Central memory CD8-positive, alpha-beta T cell (primary cell): ENCODE data around the gene ZFPM1.
"Not testable (repeated sequence)": the region's sequence is repeated elsewhere in the genome, so short reads cannot be mapped to it uniquely, and the experiment has no call there.

Experiments
- ATAC-seq: fragments of 150-1000 bp; cut with Tn5 transposase; replicated peaks from 2 replicates; pipeline ENCODE4 v1.10.0; 2022; ENCODE audit warnings: mild to moderate bottlenecking, moderate FRiP score, moderate number of reproducible peaks; ENCODE audit not compliant: poor library complexity, severe bottlenecking; ENCODE audit errors: extremely low read depth
- DNase-seq, 2 donors: peaks; one replicate each; pipeline ENCODE4 v3.0.0; 2021; ENCODE audit warnings: low spot score in 2 of 2
- H3K27ac Mint-ChIP-seq: one replicate; pipeline ENCODE4 v1.8.0; 2022; ENCODE audit warnings: low read depth, mild to moderate bottlenecking, moderate library complexity, mixed read lengths
- H3K27me3 Mint-ChIP-seq: one replicate; pipeline ENCODE4 v1.8.0; 2022; ENCODE audit warnings: mixed read lengths
- H3K36me3 Mint-ChIP-seq: one replicate; pipeline ENCODE4 v1.8.0; 2022; ENCODE audit warnings: mild to moderate bottlenecking, moderate library complexity, mixed read lengths; ENCODE audit not compliant: insufficient read depth
- H3K4me1 Mint-ChIP-seq: one replicate; pipeline ENCODE4 v1.8.0; 2022; ENCODE audit warnings: mixed read lengths
- H3K4me3 Mint-ChIP-seq: one replicate; pipeline ENCODE4 v1.8.0; 2022; ENCODE audit warnings: mild to moderate bottlenecking, moderate library complexity, mixed read lengths
- H3K9me3 Mint-ChIP-seq: one replicate; pipeline ENCODE4 v1.8.0; 2022; ENCODE audit warnings: mixed read lengths

ZFPM1 gene

DNA sequence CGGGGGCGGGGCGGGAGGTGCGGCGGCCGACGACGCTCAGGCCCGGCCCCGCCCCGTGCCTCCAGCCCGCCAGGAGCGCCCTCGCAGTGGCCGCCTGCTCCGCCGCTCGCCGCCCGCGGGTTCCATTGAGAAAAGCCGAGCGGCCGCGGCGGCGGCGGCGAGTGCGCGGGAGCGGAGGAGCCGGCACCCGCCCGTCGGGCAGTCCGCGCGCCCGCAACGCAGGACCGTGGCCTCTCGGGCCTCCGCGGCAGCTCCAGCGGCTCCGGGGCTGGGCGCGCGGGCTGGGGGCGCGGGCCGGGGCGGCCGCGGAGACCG is at the start of gene ZFPM1:
ZFPM1 (plus strand) TSS at position 64 of the 315 bp plus-strand sequence. CDS start 359 bp downstream, outside the sequence.
- DNase-seq (no peak), ATAC-seq (peak; percentile 48)
- Mint-ChIP-seq H3K4me1 (peaks cover 40% of the 10 kb centered on the region), H3K27ac (peak within 1 kb of the TSS; percentile 90), H3K36me3 (peaks cover 20% of the 10 kb centered on the region), H3K4me3 (peak within 1 kb of the TSS; percentile 89), H3K9me3 (no peaks in the 10 kb centered on the region), H3K27me3 (no peaks in the 10 kb centered on the region)

DNA sequence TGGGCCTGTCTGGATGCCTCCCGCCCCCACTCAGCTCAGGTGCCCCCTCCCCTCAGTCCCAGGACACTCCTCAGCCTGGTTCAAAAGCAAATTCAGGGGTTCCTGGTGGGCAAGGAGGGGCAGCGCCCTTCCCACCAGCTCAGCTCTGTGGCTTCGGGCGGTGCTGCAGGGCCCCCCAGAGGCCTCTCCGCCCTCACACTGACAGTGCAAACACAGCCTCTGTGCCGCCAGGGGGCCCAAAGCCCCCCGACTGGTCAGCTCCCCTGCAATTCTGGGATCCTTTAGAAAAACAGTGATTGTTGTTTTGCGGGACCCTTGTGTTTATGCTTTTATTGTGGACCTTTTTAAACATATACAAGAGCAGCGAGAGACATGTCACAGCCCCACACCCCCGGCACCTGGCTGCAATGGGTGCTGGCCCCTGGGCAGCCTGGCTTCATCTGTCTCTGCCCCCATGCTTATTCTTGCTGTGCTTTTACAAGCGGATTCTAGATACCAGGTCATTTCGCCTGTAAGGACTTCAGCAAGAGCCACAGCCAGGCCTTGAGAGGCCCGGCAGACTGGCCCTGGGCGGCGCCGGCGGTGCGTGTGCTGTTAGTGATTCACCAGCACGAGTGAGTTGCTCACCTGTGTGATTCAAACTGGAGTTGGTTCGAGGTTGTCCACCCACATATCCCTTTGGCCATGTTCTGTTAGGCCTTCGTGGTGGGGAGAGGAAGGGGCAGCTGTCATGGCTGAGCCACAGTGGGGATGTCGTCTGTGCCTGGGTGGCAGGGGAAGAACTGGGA is 49.1 kb upstream of the ZFPM1 start:
- no peak for ATAC-seq
- Mint-ChIP-seq H3K9me3 (no peaks in the 10 kb centered on the region), H3K4me1 (no peaks in the 10 kb centered on the region), H3K36me3 (peaks cover 2% of the 10 kb centered on the region), H3K27me3 (peaks cover 11% of the 10 kb centered on the region), H3K27ac (no peak overlapping the region), H3K4me3 (no peak overlapping the region)
- DNase-seq: no peak

DNA sequence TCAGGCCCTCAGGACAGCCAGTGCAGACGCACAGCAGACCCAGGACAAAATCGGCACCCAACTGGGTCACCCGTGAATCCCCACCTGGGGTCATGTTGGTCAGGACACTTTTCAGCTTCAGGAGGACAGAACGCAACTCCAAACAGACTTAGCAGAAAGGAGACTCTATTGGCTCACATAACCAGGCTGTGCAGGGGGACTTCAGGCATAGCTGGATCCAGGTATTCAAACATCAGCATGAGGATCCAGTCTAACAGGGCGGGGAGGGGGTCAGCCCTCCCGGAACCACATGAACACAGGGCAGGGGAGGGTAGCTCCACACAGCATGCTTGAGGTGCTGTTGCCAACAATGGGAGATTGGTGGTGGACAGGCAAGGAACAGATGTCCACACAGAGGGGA is 48.3 kb upstream of the ZFPM1 start:
- Mint-ChIP-seq H3K9me3 (no peaks in the 10 kb centered on the region), H3K27me3 (peaks cover 11% of the 10 kb centered on the region), H3K4me3 (no peak overlapping the region), H3K4me1 (no peaks in the 10 kb centered on the region), H3K36me3 (peaks cover 2% of the 10 kb centered on the region), H3K27ac (no peak overlapping the region)
- no peak for ATAC-seq
- DNase-seq: no peak

DNA sequence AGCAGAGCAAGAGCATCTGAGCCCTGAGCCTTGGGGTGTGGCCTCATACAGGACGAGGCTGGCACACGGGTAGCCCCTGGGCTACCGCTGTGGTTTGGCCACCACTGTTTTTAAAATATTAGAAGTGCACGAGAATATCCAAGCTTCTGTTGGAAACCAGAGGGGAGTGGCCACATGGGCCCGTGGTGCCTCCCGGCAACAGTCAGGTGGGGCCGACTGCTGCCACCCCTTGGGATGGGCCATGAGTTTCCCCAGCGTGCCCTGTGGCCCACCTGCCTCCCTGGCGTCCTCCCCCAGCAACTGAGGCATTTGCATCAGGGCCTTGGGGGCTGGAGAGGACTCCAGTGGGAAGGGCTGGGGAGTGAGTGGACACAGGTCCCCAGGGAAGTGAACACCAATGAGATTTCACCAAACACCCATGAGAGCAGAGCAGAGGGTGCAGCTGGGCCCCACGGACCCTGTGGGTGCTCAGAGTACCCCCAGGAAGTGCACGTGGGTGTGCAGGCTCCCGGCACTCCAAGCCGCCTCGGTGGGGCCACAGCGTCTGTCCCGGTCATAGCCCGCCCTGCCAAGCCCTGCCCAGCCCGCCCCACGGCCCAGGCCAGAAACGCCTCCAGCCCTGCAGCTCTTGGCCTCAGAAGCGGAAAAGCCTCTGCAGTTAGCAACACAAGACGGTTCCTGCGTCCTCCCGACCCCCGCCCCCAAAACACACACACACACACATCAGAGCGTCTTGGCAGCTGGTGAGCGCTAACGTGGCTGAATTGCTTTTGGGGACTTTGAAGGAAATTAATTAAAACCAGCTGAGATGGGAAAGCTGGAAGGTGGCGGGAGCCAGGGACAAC is 47.6 kb upstream of the ZFPM1 start:
- Mint-ChIP-seq H3K27ac (no peak overlapping the region), H3K36me3 (peaks cover 2% of the 10 kb centered on the region), H3K4me3 (no peak overlapping the region), H3K9me3 (no peaks in the 10 kb centered on the region), H3K27me3 (peaks cover 11% of the 10 kb centered on the region), H3K4me1 (no peaks in the 10 kb centered on the region)
- no peak for DNase-seq
- no peak for ATAC-seq

GRCh38 chr16:88406096-88407041 is 46.7 kb upstream of the ZFPM1 start:
- H3K4me1 Mint-ChIP-seq: no peaks in the 10 kb centered on the region
- DNase-seq (no peak), ATAC-seq (no peak)
- no peak overlapping the region for H3K4me3 Mint-ChIP-seq
- peaks cover 11% of the 10 kb centered on the region for H3K27me3 Mint-ChIP-seq
- H3K36me3 Mint-ChIP-seq: peaks cover 2% of the 10 kb centered on the region
- no peak overlapping the region for H3K27ac Mint-ChIP-seq
- no peaks in the 10 kb centered on the region for H3K9me3 Mint-ChIP-seq

DNA sequence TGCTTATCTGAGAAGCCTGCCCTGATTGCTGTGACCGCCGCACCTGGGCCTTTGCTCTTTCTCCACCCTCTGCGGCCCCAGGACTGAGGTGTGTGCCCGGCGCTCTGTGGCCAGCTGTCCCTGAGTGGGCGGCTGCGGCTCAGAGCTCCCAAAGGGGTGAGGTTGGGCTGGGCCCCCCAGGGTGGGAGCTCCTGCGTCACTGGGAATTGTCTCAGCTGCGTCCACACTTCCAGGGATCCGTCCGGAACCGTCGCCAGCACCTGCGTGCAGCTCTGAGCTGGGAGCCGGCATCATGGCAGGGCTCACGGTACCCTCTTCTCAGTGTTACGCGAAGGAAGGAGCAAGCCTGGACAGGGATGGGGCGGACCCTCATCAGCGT is 46.0 kb upstream of the ZFPM1 start:
- Mint-ChIP-seq H3K4me3 (no peak overlapping the region), H3K9me3 (no peaks in the 10 kb centered on the region), H3K4me1 (no peaks in the 10 kb centered on the region), H3K36me3 (peaks cover 2% of the 10 kb centered on the region), H3K27ac (no peak overlapping the region), H3K27me3 (peaks cover 11% of the 10 kb centered on the region)
- ATAC-seq (no peak), DNase-seq (no peak)

DNA sequence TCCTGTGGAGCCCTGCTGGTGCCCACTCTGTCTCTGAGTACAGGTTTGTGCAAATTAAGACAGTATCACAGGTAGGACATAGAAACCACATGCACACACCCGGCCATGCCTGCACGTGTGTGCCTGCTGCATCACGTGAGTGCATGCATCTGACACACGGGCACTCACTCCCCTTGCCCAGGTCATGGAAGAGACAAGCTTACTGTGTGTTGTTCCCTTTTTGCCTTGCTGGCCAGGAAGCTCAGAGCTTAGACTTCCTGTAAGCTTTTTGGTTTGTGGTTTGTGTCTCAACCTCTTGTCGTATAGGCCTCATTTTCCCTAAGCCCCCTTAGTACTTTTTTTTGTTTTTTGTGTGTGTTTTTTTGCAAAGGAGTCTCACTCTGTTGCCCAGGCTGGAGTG is 45.3 kb upstream of the ZFPM1 start:
- no peak for ATAC-seq
- no peak for DNase-seq
- peaks cover 2% of the 10 kb centered on the region for H3K36me3 Mint-ChIP-seq

DNA sequence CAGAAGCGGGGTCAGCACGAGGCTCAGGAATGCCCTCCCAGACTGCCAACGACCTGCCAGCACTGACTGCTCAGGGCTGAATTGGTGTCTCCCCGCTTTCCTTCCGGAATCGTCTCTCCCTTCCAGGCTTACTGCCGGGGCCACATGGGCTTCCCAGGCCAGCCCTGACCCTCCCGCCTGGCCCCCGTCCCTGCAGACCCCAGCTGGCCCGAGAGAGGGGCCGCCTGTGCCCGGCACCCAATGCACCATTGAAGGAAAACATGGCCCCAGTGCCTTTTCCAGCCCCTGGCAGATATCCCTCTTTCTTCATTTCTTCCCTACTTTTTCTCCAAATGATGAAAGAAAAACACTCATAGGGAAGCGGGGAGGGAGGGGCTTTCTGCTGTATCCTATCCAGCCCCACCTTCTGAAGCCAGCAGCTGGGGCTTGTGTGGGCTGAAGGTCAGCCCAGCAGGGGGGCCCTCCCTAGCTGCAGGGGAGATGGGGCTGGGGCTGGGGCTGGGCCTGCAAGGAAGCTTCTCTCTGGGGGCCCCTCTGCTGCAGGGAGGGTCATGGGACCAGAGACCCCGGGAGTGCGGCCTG is 44.4 kb upstream of the ZFPM1 start:
- no peak for DNase-seq
- no peaks in the 10 kb centered on the region for H3K4me1 Mint-ChIP-seq
- no peak overlapping the region for H3K4me3 Mint-ChIP-seq
- H3K36me3 Mint-ChIP-seq: peaks cover 2% of the 10 kb centered on the region
- H3K9me3 Mint-ChIP-seq: no peaks in the 10 kb centered on the region
- H3K27ac Mint-ChIP-seq: no peak overlapping the region
- H3K27me3 Mint-ChIP-seq: peaks cover 11% of the 10 kb centered on the region
- ATAC-seq: no peak

More for the DNA sequence above, 45.3 kb upstream of the ZFPM1 start:
- Mint-ChIP-seq H3K4me3 (no peak overlapping the region), H3K27ac (no peak overlapping the region), H3K4me1 (no peaks in the 10 kb centered on the region), H3K27me3 (peaks cover 11% of the 10 kb centered on the region), H3K9me3 (no peaks in the 10 kb centered on the region)

DNA sequence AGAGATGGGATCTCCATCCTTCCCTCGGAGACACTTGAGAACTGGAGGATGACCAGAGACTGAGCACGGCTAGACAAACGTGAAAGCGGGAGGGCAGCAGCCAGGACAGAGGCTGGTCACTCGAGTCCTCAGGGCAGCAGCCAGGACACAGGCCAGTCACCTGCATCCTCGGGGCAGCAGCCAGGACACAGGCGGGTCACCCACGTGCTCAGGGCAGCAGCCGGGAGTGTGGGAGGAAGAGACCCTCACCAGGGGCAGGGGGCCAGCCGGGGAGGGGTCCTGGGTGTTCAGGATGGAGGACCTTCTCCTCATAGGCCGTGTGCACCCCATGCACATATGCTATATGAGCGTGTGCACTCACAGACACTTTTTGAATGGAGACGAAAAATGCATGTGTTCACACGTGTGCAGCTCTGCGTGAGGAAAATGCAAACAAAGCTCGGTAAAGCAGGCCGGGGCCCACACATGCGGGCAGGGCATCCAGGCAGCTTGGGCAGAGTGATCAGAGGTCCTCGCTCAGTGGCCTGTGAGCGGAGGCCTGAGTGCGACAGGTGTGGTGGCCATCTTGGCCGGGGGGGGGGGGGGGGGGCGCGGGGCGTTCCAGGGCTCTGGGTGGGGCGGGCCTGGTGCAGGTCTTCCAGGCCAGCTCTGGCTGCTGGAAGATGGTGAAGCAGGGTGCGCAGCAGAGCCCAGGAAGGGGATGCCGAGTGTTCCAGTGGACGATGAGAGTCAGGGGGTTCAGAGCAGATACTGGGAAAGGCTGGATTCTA is 43.6 kb upstream of the ZFPM1 start:
- Mint-ChIP-seq H3K36me3 (peaks cover 2% of the 10 kb centered on the region), H3K4me1 (no peaks in the 10 kb centered on the region), H3K27ac (no peak overlapping the region), H3K9me3 (no peaks in the 10 kb centered on the region), H3K27me3 (peaks cover 5% of the 10 kb centered on the region), H3K4me3 (no peak overlapping the region)
- DNase-seq (no peak), ATAC-seq (no peak)

DNA sequence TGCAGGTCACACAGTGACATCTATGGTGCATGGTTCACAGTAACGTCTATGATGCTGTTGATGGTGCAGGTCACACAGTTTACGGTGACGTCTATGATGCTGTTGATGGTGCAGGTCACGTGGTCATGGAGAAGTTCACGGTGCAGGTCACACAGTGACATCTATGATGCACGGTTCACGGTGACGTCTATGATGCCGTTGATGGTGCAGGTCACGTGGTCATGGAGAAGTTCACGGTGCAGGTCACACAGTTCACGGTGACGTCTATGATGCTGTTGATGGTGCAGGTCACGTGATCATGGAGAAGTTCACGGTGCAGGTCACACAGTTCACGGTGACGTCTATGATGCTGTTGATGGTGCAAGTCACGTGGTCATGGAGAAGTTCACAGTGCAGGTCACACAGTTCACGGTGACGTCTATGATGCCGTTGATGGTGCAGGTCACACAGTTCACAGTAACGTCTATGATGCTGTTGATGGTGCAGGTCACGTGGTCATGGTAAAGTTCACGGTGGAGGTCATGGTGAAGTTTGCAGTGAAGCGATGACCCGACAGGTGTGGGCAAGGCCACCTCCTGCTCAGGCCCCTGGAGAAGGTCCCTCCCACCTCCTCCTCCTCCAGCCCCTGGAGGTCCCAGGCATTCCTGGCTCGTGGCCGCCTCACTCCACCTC is 42.6 kb upstream of the ZFPM1 start:
- H3K27me3 Mint-ChIP-seq, H3K4me1 Mint-ChIP-seq, H3K4me3 Mint-ChIP-seq, H3K9me3 Mint-ChIP-seq, H3K36me3 Mint-ChIP-seq, DNase-seq, ATAC-seq, H3K27ac Mint-ChIP-seq: not testable (repeated sequence)

DNA sequence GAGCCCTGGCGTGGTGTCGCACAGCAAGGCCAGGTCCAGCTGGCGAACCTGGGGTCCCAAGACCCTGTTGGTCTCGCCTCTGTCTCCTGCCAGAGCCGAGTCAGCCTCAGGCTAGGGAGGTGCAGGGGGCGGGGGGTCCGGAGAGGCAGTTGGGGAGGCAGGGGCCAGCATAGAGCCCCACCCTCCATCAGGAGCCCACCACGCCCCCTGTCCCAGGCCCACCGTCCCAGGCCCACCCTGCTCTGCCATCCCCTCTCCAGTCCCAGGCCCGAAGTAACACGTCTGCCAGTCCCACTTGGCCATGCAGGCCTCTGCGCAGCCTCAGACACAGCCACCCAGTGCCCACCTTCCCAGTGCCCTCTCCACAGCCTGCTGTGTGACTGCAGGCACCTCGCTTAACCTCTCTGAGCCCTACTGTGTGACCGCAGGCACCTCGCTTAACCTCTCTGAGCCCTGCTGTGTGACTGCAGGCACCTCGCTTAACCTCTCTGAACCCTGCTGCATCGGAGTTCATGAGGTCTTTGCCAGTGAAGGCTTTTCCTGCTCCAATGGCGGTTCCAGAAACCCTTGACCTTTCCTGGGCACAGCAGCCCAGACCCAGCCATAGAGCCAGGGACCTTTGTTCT is 41.0 kb upstream of the ZFPM1 start:
- Mint-ChIP-seq H3K4me1 (no peaks in the 10 kb centered on the region), H3K4me3 (no peak overlapping the region), H3K36me3 (peaks cover 2% of the 10 kb centered on the region), H3K27me3 (no peaks in the 10 kb centered on the region), H3K9me3 (no peaks in the 10 kb centered on the region), H3K27ac (no peak overlapping the region)
- no peak for ATAC-seq
- DNase-seq: no peak
